Measurements from ENCODE around the gene CTSK. TPM values are rescaled to one million over a fixed set of nuclear protein-coding genes. Genes with fewer than 3 reads are reported as not detected.
A peak's percentile ranks its signal among the peaks of the same experiment; 100 is the strongest.

The CTSK gene
- total and polyA plus RNA-seq, 4 donors: 5.2 to 25.7 (median 14.3) TPM

- 18 to 23% methylated on average over 2 of the region's 2 CpGs for WGBS, 2 donors
- H3K27ac ChIP-seq (ENCODE audit: low read depth in 1 of 2, low read length in 1 of 2): peak overlapping the region in 1 of 2 donors; percentile 70
- H3K4me1 ChIP-seq (ENCODE audit: control insufficient read depth in 5 of 5, insufficient read depth in 5 of 5, low read length in 5 of 5): peaks cover 0 to 8% (median 5%) of the 10 kb centered on the region in 5 donors
- ATAC-seq (ENCODE audit: insufficient read depth, low FRiP score) (peak; percentile 29), DNase-seq (peak in 2 of 3 donors; percentile 50 to 56)
- no peaks in the 10 kb centered on the region for H3K36me3 ChIP-seq (ENCODE audit: control insufficient read depth in 4 of 4, insufficient read depth in 4 of 4, low read length in 4 of 4)
- no peak for TF ChIP-seq CTCF (IDR thresholded peaks at IDR 0.05; ENCODE audit: control extremely low read depth, extremely low read depth)
- H3K4me3 ChIP-seq: no peak overlapping the region
- no peaks in the 10 kb centered on the region for H3K27me3 ChIP-seq (ENCODE audit: control insufficient read depth in 3 of 3, insufficient read depth in 3 of 3, low read length in 2 of 3)
- peak overlapping the region in 1 of 2 donors; percentile 55 for H3K9ac ChIP-seq (ENCODE audit: insufficient read depth in 1 of 2, low read length in 2 of 2)
- no peaks in the 10 kb centered on the region for H3K9me3 ChIP-seq (ENCODE audit: control insufficient read depth in 4 of 4, insufficient read depth in 3 of 4, low read length in 3 of 4)
Observed at GRCh38 chr1:150764617-150765101, 43.4 kb downstream of the CTSK start.

DNA sequence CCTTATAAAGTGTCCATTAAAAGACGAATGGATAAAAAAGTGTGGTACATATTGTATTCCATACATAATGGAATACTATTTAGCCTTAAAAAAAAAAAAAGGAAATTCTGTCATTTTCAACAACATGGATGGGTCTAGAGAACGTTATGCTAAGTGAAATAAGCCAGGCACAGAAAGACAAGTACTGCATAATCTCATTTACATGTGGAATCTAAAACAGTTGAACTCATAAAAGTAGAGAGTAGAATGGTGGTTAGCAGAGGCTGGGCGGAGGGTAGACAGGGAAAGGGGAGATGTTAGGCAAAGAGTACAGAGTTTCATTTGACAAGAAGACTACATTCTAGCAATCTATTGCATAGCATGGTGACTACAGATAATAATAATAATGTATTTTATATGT, 45.0 kb downstream of the CTSK start:
- DNase-seq (no peak), ATAC-seq (ENCODE audit: insufficient read depth, low FRiP score) (no peak)
- no peak for TF ChIP-seq CTCF (IDR thresholded peaks at IDR 0.05; ENCODE audit: control extremely low read depth, extremely low read depth)

GRCh38 chr1:150762552-150762951, 45.5 kb downstream of the CTSK start:
- Histone ChIP-seq H3K9me3 (ENCODE audit: control insufficient read depth in 4 of 4, insufficient read depth in 3 of 4, low read length in 3 of 4) (no peaks in the 10 kb centered on the region), H3K9ac (ENCODE audit: insufficient read depth in 1 of 2, low read length in 2 of 2) (no peak overlapping the region), H3K27me3 (ENCODE audit: control insufficient read depth in 3 of 3, insufficient read depth in 3 of 3, low read length in 2 of 3) (no peaks in the 10 kb centered on the region), H3K36me3 (ENCODE audit: control insufficient read depth in 4 of 4, insufficient read depth in 4 of 4, low read length in 4 of 4) (peaks cover 0 to 3% (median 0%) of the 10 kb centered on the region in 4 donors), H3K4me3 (no peak overlapping the region), H3K27ac (ENCODE audit: low read depth in 1 of 2, low read length in 1 of 2) (no peak overlapping the region), H3K4me1 (ENCODE audit: control insufficient read depth in 5 of 5, insufficient read depth in 5 of 5, low read length in 5 of 5) (peaks cover 0 to 8% (median 5%) of the 10 kb centered on the region in 5 donors)
- 65 to 76% methylated on average over 2 of the region's 2 CpGs for WGBS, 2 donors
- TF ChIP-seq CTCF (IDR thresholded peaks at IDR 0.05; ENCODE audit: control extremely low read depth, extremely low read depth): no peak
- no peak for DNase-seq
- no peak for ATAC-seq (ENCODE audit: insufficient read depth, low FRiP score)

More for the DNA sequence above, 45.0 kb downstream of the CTSK start:
- H3K27ac ChIP-seq (ENCODE audit: low read depth in 1 of 2, low read length in 1 of 2): no peak overlapping the region
- H3K9ac ChIP-seq (ENCODE audit: insufficient read depth in 1 of 2, low read length in 2 of 2): no peak overlapping the region
- H3K36me3 ChIP-seq (ENCODE audit: control insufficient read depth in 4 of 4, insufficient read depth in 4 of 4, low read length in 4 of 4): peaks cover 0 to 3% (median 0%) of the 10 kb centered on the region in 4 donors
- WGBS, 2 donors: 89 to 91% methylated on average over 3 of the region's 3 CpGs
- no peaks in the 10 kb centered on the region for H3K9me3 ChIP-seq (ENCODE audit: control insufficient read depth in 4 of 4, insufficient read depth in 3 of 4, low read length in 3 of 4)
- no peaks in the 10 kb centered on the region for H3K27me3 ChIP-seq (ENCODE audit: control insufficient read depth in 3 of 3, insufficient read depth in 3 of 3, low read length in 2 of 3)
- no peak overlapping the region for H3K4me3 ChIP-seq
- peaks cover 0 to 8% (median 5%) of the 10 kb centered on the region in 5 donors for H3K4me1 ChIP-seq (ENCODE audit: control insufficient read depth in 5 of 5, insufficient read depth in 5 of 5, low read length in 5 of 5)

DNA sequence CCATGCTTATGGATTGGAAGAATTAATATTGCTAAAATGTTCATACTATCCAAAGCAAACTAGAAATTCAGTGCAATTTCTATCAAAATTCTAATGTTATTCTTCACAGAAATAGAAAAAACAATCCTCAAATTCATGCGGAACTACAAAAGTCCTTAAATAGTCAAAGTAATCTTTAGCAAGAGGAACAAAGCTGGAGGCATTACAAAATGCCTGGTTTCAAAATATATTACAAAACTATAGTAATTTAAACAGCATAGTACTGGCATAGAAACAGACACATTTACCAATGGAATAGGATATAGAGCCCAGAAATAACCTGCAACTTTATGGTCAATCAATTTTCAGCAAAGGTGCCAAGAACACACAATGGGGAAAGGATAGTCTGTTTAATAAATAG, 46.3 kb downstream of the CTSK start:
- 53 to 76% methylated on average over 1 of the region's 1 CpG for WGBS, 2 donors
- DNase-seq (no peak), ATAC-seq (ENCODE audit: insufficient read depth, low FRiP score) (no peak)
- Histone ChIP-seq H3K4me3 (no peak overlapping the region), H3K36me3 (ENCODE audit: control insufficient read depth in 4 of 4, insufficient read depth in 4 of 4, low read length in 4 of 4) (peaks cover 0 to 3% (median 0%) of the 10 kb centered on the region in 4 donors), H3K27ac (ENCODE audit: low read depth in 1 of 2, low read length in 1 of 2) (no peak overlapping the region), H3K4me1 (ENCODE audit: control insufficient read depth in 5 of 5, insufficient read depth in 5 of 5, low read length in 5 of 5) (peaks cover 0 to 8% (median 5%) of the 10 kb centered on the region in 5 donors), H3K9me3 (ENCODE audit: control insufficient read depth in 4 of 4, insufficient read depth in 3 of 4, low read length in 3 of 4) (no peaks in the 10 kb centered on the region), H3K27me3 (ENCODE audit: control insufficient read depth in 3 of 3, insufficient read depth in 3 of 3, low read length in 2 of 3) (no peaks in the 10 kb centered on the region), H3K9ac (ENCODE audit: insufficient read depth in 1 of 2, low read length in 2 of 2) (no peak overlapping the region)
- no peak for TF ChIP-seq CTCF (IDR thresholded peaks at IDR 0.05; ENCODE audit: control extremely low read depth, extremely low read depth)

Data from lung (tissue), 12 donors.